Femur (tissue), 1 donor: ENCODE data around the gene MISP.

ENCODE experiments used
- DNase-seq: peaks from one replicate; pipeline ENCODE4 v3.0.0-alpha.2; 2017

Gene MISP

DNA sequence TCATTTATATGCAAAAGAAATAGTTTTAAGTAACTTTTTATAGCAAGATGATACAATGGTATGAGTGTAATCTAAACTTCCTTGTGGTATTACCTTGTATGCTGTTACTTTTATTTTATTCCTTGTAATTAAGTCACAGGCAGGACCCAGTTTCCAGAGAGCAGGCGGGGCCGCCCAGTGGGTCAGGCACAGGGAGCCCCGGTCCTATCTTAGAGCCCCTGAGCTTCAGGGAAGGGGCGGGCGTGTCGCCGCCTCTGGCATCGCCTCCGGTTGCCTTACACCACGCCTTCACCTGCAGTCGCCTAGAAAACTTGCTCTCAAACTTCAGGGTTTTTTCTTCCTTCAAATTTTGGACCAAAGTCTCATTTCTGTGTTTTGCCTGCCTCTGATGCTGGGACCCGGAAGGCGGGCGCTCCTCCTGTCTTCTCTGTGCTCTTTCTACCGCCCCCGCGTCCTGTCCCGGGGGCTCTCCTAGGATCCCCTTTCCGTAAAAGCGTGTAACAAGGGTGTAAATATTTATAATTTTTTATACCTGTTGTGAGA lies 60.7 kb downstream of the MISP start:
- no peak for DNase-seq

DNA sequence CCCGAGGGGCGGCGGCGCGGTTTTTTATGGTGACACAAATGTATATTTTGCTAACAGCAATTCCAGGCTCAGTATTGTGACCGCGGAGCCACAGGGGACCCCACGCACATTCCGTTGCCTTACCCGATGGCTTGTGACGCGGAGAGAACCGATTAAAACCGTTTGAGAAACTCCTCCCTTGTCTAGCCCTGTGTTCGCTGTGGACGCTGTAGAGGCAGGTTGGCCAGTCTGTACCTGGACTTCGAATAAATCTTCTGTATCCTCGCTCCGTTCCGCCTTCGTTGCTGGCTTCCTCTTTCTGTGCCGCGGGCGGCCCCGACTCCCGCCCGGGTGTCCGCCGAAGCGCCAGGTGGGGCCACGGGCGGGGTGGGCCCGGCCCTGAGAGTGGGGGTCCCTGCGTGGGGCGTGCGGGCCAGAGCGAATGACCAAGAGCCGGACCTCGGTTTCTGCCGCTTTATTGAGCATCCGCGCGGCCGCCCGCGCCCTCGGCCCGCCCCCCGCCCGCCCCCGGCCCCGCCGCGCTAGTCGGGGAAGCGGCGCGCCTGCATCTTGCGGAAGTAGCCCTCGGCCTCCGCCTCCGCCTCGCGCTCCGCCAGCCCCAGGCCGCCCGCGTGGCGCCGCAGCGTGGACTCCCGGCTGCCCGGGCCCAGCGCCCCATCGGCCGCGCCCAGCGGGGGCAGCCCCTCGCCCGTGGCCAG lies 61.3 kb downstream of the MISP start:
- DNase-seq, result no peak

DNA sequence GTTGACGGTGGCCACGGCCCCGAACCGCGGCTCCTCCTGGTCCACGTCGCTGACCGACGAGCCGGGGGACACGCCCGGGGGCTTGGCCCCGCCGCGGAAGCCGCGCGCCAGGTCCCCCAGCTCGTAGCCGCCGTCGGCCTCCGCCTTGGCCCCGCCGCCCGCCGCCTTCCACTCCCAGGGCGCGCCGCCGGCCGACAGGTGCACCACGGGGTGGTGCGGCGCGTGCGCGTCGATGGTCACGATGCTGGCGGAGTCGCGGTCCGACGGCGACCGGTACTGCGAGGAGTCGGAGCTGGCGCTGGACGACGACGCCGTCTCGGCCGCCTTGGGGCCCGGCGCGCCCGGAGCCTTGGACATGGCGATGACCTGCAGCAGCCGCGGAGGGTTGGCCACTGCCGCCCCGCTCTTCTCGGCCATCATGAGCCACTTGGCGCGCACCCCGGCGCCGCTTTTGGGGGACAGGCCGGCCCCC lies 61.9 kb downstream of the MISP start:
- no peak for DNase-seq

DNA sequence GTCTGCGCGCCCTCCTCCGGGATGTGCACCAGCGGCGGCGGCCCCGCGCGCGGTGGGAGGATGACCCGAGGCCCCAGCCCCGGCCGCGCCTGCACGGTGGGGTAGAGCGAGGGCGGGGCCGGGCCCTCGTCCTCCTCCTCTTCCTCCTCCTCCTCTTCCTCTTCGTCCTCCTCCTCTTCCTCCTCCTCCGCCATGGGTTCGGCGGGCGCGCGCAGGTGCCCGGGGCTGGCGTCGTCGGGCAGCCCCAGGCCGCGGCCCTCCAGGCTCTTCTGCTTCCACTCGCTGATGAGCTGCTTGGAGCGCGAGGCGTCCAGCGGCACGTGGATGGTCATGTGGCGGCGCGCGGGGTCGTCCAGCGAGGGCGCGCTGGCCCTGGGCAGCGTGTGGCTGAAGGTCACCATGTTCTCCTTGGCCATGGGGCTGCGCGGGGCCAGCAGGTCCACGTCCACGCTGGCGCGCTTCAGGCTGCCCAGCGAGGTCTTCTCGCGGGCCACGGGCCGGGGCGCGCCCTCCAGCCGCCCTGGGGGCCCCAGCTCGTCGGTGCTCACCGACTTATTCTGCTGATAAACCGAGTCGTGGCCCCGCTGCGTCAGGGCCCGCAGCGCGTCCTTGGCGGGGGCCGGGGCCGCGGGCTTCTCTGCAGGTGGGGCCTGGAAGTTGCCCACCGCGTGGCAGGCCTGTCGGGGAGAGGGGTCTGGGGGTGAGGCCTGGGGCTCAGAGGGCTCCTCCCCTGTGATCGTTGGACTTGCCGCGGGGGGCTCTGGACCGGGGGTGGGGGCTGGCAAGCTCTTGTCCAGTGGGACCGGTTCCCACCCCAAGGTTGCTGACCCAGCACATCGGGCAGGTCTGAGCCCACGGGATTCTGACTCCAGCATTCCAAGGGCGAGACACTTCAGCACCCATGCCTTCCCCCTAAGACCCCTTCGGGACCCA lies 62.6 kb downstream of the MISP start:
- no peak for DNase-seq
